HCT116 (cell line): ENCODE results near the gene XIAP. TPM values are rescaled to one million over a fixed set of nuclear protein-coding genes. Genes with fewer than 3 reads are reported as not detected.
"Not testable (repeated sequence)": the region's sequence is repeated elsewhere in the genome, so short reads cannot be mapped to it uniquely, and the experiment has no call there.

Source experiments
- ATAC-seq: fragments of 200-7000 bp; cut with Tn5 transposase; 2 replicates; pipeline ENCODE4 v1.9.1; 2020; ENCODE audit warnings: mild to moderate bottlenecking, moderate library complexity
- BruUV-seq: library from RNA; stranded (reverse); fragments of 400-500 nt; replicated peaks from 2 replicates; lab custom pipeline; 2021; lab: Mats Ljungman, UMichigan
- CTCF ChIA-PET: fragments of 300-600 bp; sonication (Branson Sonifier 250); formaldehyde crosslinking; loops from one replicate; lab custom pipeline; 2021; ENCODE audit warnings: antibody characterized with exemption; lab: Charles Lee
- POLR2A ChIA-PET: fragments of 300-600, 350-600 bp; sonication (Branson Sonifier 250); formaldehyde crosslinking; loops from one replicate; lab custom pipeline; 2021; ENCODE audit warnings: antibody characterized with exemption; lab: Charles Lee
- RAD21 ChIA-PET, 2 experiments: fragments of 300-600 bp; sonication (Branson Sonifier 250); formaldehyde crosslinking; loops; one replicate each; lab custom pipeline; 2023; ENCODE audit warnings: low total read pairs in 2 of 2; ENCODE audit not compliant: uncharacterized antibody in 2 of 2, unreplicated experiment in 2 of 2, low non-redundant PET in 1 of 2; lab: Charles Lee
- DNase-seq: peaks from one replicate; pipeline ENCODE4 v3.0.0-alpha.2; 2010; ENCODE audit warnings: low read depth, low spot score
- H2AFZ ChIP-seq: fragments of 200-600 bp; shearing (Covaris generic), sonication (generic); 2 replicates; pipeline ENCODE4 v1.6.1; 2017; ENCODE audit warnings: low read depth, mixed run types, mixed read lengths, antibody characterized with exemption, low read length; ENCODE audit not compliant: poor library complexity, severe bottlenecking
- H3K27ac ChIP-seq: 2 replicates; pipeline ENCODE4 v1.5.1; 2012; ENCODE audit warnings: low read depth, low read length
- H3K27me3 ChIP-seq: fragments of 200-600 bp; sonication (generic); 2 replicates; pipeline ENCODE4 v1.6.1; 2016; ENCODE audit warnings: mixed run types, low read length, mixed read lengths; ENCODE audit not compliant: insufficient read depth
- H3K36me3 ChIP-seq, 2 experiments: fragments of 200-500 bp in 1 of 2; fragments of 200-600 bp in 1 of 2; sonication (Bioruptor generic) in 1 of 2; sonication (generic) in 1 of 2; 2 replicates each; pipeline versions ENCODE4 v1.5.1 to v1.6.1; 2014 to 2016; ENCODE audit warnings: low read length in 2 of 2, inconsistent platforms in 1 of 2, mixed read lengths in 1 of 2, mixed run types in 1 of 2; ENCODE audit not compliant: insufficient read depth in 2 of 2, control insufficient read depth in 1 of 2
- H3K4me1 ChIP-seq, 2 experiments: fragments of 200-600 bp in 1 of 2; sonication (generic) in 1 of 2; 2 replicates each; pipeline versions ENCODE4 v1.5.1 to v1.6.1; 2012 to 2017; ENCODE audit warnings: low read length in 2 of 2, inconsistent platforms in 1 of 2, mild to moderate bottlenecking in 1 of 2, mixed read lengths in 1 of 2, mixed run types in 1 of 2, moderate library complexity in 1 of 2; ENCODE audit not compliant: insufficient read depth in 2 of 2, control insufficient read depth in 1 of 2
- H3K4me2 ChIP-seq: fragments of 200-600 bp; sonication (generic); 2 replicates; pipeline ENCODE4 v1.6.1; 2017; ENCODE audit warnings: mixed run types, low read length, mixed read lengths
- H3K4me3 ChIP-seq, 2 experiments: fragments of 200-600 bp in 1 of 2; sonication (generic) in 1 of 2; replicated peaks in 1 of 2; 2 replicates each; pipeline ENCODE4 v1.5.1; 2011 to 2016; ENCODE audit warnings: low read length in 2 of 2, control low read depth in 1 of 2, low read depth in 1 of 2, mild to moderate bottlenecking in 1 of 2, mixed read lengths in 1 of 2, mixed run types in 1 of 2
- H3K79me2 ChIP-seq: fragments of 200-600 bp; sonication (generic); 2 replicates; pipeline ENCODE4 v1.6.1; 2017; ENCODE audit warnings: mild to moderate bottlenecking, mixed run types, low read length, moderate library complexity, mixed read lengths; ENCODE audit not compliant: insufficient read depth
- H3K9ac ChIP-seq: fragments of 200-600 bp; sonication (generic); 2 replicates; pipeline ENCODE4 v1.6.1; 2016; ENCODE audit warnings: low read length, mixed read lengths
- H3K9me2 ChIP-seq: fragments of 200-600 bp; sonication (generic), shearing (Covaris generic); 2 replicates; pipeline ENCODE4 v1.6.1; 2017; ENCODE audit warnings: mixed run types, mild to moderate bottlenecking, moderate library complexity; ENCODE audit not compliant: insufficient read depth
- H3K9me3 ChIP-seq, 2 experiments: fragments of 200-500 bp in 1 of 2; fragments of 200-600 bp in 1 of 2; sonication (Bioruptor generic) in 1 of 2; sonication (generic) in 1 of 2; 2 replicates each; pipeline ENCODE4 v1.6.1; 2014 to 2017; ENCODE audit warnings: low read length in 2 of 2, mixed read lengths in 2 of 2, inconsistent platforms in 1 of 2, low read depth in 1 of 2, mild to moderate bottlenecking in 1 of 2, mixed run types in 1 of 2, moderate library complexity in 1 of 2; ENCODE audit not compliant: control insufficient read depth in 1 of 2, insufficient read depth in 1 of 2
- H4K20me1 ChIP-seq: fragments of 200-600 bp; sonication (generic), shearing (Covaris generic); 2 replicates; pipeline ENCODE4 v1.6.1; 2017; ENCODE audit warnings: mixed run types, mild to moderate bottlenecking, moderate library complexity; ENCODE audit not compliant: insufficient read depth
- CEBPB ChIP-seq: IDR thresholded peaks from 2 replicates; pipeline ENCODE4 v1.6.1; 2012; ENCODE audit warnings: low read depth
- EGR1 ChIP-seq: IDR thresholded peaks from 2 replicates; pipeline ENCODE4 v1.6.1; 2012; ENCODE audit warnings: low read depth
- EZH2 ChIP-seq: fragments of 200-600 bp; sonication (generic); IDR thresholded peaks from 2 replicates; pipeline ENCODE4 v1.6.1; 2017; ENCODE audit warnings: antibody characterized with exemption, mixed run types
- FOSL1 ChIP-seq: IDR thresholded peaks from 2 replicates; pipeline ENCODE4 v1.6.1; 2012; ENCODE audit warnings: low read depth
- POLR2A ChIP-seq: IDR thresholded peaks from 2 replicates; pipeline ENCODE4 v1.7.0; 2011; ENCODE audit warnings: borderline replicate concordance; ENCODE audit not compliant: insufficient read depth, insufficient read length; ENCODE audit errors: extremely low read depth
- POLR2AphosphoS5 ChIP-seq: IDR thresholded peaks from 2 replicates; pipeline ENCODE4 v1.6.1; 2011; ENCODE audit warnings: mild to moderate bottlenecking, low read depth, low read length, moderate library complexity
- RAD21 ChIP-seq: IDR thresholded peaks from 2 replicates; pipeline ENCODE4 v1.6.1; 2012; ENCODE audit warnings: low read depth, mild to moderate bottlenecking
- SIN3A ChIP-seq: IDR thresholded peaks from 2 replicates; pipeline ENCODE4 v1.6.1; 2012; ENCODE audit warnings: low read depth
- TCF7L2 ChIP-seq: IDR thresholded peaks from 2 replicates; pipeline ENCODE4 v1.7.0; 2011; ENCODE audit warnings: borderline replicate concordance, inconsistent platforms; ENCODE audit not compliant: insufficient read depth, insufficient read length; ENCODE audit errors: extremely low read depth
- YY1 ChIP-seq: IDR thresholded peaks from 2 replicates; pipeline ENCODE4 v1.6.1; 2011; ENCODE audit warnings: low read length, low read depth, moderate library complexity, mild to moderate bottlenecking; ENCODE audit not compliant: insufficient replicate concordance; ENCODE audit errors: extremely low read depth
- ZFX ChIP-seq: fragments of 450-650 bp; IDR thresholded peaks from 2 replicates; pipeline ENCODE4 v1.6.1; 2017
- ZNF274 ChIP-seq: fragments of 200-500 bp; sonication (Bioruptor generic); IDR thresholded peaks from 2 replicates; pipeline ENCODE4 v1.6.1; 2014; ENCODE audit warnings: mild to moderate bottlenecking, low read depth, low read length, inconsistent platforms
- intact Hi-C: fragments of 100-400 bp; cut with micrococcal nuclease; formaldehyde crosslinking; loops from 2 replicates; pipeline ENCODE4 v1.10.0; 2022
- total RNA-seq: library from RNA; stranded (reverse); gene quantifications from one replicate; pipeline ENCODE4 v1.2.1, GENCODE V29; 2021; ENCODE audit not compliant: unreplicated experiment
- TF ChIP-seq, protein P1 (sequence below): IDR thresholded peaks from 2 replicates; pipeline ENCODE4 v1.6.1; 2012

XIAP gene
- total RNA-seq, 1 experiment from 2014 or later = 41.0 TPM

DNA sequence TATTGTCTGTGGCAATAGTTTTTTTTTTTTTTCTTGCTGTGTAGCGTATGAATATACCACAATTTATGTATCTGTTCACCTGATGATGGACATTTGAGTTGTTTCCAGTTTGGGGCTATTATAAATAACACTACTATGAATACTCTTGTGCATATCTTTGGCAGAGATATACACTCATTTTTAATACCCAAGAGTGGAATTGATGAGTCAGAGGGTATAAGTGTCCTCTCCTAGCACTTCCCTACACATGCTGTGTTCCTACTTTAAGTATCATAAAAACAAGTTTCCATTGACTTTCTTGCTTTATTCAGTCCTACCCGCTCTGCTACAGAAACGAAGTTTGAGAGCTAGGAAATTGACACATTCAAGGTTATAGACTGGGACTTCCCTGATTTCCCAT, 39.8 kb downstream of the XIAP start (continued):
- TF ChIP-seq, protein P1, sequence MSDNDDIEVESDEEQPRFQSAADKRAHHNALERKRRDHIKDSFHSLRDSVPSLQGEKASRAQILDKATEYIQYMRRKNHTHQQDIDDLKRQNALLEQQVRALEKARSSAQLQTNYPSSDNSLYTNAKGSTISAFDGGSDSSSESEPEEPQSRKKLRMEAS = no peak
- no peak for TF ChIP-seq ZNF274
- TF ChIP-seq SIN3A = no peak
- TF ChIP-seq POLR2AphosphoS5 = no peak
- TF ChIP-seq EGR1 = no peak
- TF ChIP-seq CEBPB = no peak

DNA sequence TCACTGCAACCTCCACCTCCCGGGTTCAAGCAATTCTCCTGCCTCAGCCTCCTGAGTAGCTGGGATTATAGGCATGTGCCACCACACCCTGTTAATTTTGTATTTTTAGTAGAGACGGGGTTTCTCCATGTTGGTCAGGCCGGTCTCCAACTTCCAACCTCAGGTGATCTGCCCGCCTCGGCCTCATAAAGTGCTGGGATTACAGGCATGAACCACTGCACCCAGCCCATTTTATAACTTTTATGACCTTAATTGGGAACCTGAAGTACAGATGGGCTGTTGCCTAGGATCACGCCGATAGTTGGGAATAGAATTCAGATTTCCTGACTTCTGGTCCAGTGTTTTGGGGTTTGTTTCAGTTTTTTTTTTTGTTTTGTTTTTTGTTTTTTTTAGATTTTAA, 43.4 kb downstream of the XIAP start:
- H2AFZ ChIP-seq, H3K9ac ChIP-seq, H3K79me2 ChIP-seq, intact Hi-C loops, RAD21 ChIA-PET, H3K27me3 ChIP-seq, H3K36me3 ChIP-seq, ATAC-seq, H3K4me3 ChIP-seq, H3K9me2 ChIP-seq, CTCF ChIA-PET, H3K27ac ChIP-seq, H3K4me2 ChIP-seq, H3K9me3 ChIP-seq, DNase-seq, H3K4me1 ChIP-seq, BruUV-seq, POLR2A ChIA-PET, H4K20me1 ChIP-seq: not testable (repeated sequence)

DNA sequence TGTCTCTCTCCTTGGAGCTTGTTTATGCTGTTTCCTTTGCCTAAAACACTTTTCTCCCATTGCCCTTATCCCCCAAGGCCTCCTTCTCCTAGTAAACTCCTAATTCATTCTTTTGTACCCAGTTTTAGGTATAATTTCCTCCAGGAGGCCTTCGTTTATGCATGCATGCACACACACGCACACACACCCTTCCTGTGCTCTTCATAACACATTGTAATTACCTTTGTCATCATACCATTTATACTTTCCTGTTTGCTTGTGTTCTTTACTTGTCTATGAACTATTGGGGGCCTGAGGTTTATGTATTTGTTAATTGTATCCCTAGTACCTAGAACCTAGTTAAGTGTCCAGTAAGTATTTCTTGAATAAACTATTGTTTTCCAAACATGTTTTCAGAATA, 45.5 kb downstream of the XIAP start:
- TF ChIP-seq EZH2 = no peak
- no peak for TF ChIP-seq POLR2A
- TF ChIP-seq POLR2AphosphoS5 = no peak
- no peak for TF ChIP-seq RAD21
- TF ChIP-seq SIN3A = no peak
- no peak for TF ChIP-seq CEBPB
- no peak for TF ChIP-seq FOSL1
- TF ChIP-seq ZFX = no peak
- no peak for TF ChIP-seq TCF7L2
- TF ChIP-seq YY1 = no peak
- H3K9me2 ChIP-seq = no peaks in the 10 kb centered on the region
- H3K27me3 ChIP-seq = no peaks in the 10 kb centered on the region
- ChIA-PET POLR2A (no interaction called here), RAD21 (no interaction called here), CTCF (no interaction called here)
- H4K20me1 ChIP-seq = no peaks in the 10 kb centered on the region
- intact Hi-C loops = no loop called here
- DNase-seq (no peak), ATAC-seq (no peak)
- H3K9ac ChIP-seq = no peak overlapping the region
- BruUV-seq = no TSS peak
- no peak overlapping the region for H3K4me3 ChIP-seq
- no peaks in the 10 kb centered on the region; a peak in 1 of 4 replicates for H3K36me3 ChIP-seq
- H3K27ac ChIP-seq = no peak overlapping the region
- no peak overlapping the region for H3K4me2 ChIP-seq
- no peaks in the 10 kb centered on the region for H3K79me2 ChIP-seq
- peaks cover 0 to 8% of the 10 kb centered on the region in 2 experiments; a peak in 3 of 4 replicates for H3K4me1 ChIP-seq
- H2AFZ ChIP-seq = no peak overlapping the region
- no peaks in the 10 kb centered on the region for H3K9me3 ChIP-seq
